Liver (tissue), 9 donors: ENCODE data around the gene CASQ2. TPM values are rescaled to one million over a fixed set of nuclear protein-coding genes. Genes with fewer than 3 reads are reported as not detected.

Source experiments
- DNase-seq: peaks from one replicate; pipeline ENCODE4 v3.0.0-alpha.2; 2017; ENCODE audit warnings: low spot score
- H3K27ac ChIP-seq, 2 donors: one replicate each; pipeline ENCODE4 v1.7.0; 2013; ENCODE audit warnings: inconsistent platforms in 2 of 2, low read length in 2 of 2, control low read depth in 1 of 2, low read depth in 1 of 2, mild to moderate bottlenecking in 1 of 2
- H3K27me3 ChIP-seq, 4 donors: one replicate each; pipeline versions ENCODE4 v1.6.1 to v1.7.0; 2013; ENCODE audit warnings: low read length in 3 of 4, inconsistent platforms in 1 of 4, mild to moderate bottlenecking in 1 of 4, moderate library complexity in 1 of 4; ENCODE audit not compliant: control insufficient read depth in 4 of 4, insufficient read depth in 4 of 4
- H3K36me3 ChIP-seq, 4 donors: one replicate each; pipeline versions ENCODE4 v1.6.1 to v1.7.0; 2013; ENCODE audit warnings: low read length in 3 of 4, mild to moderate bottlenecking in 3 of 4, low read depth in 1 of 4, moderate library complexity in 1 of 4; ENCODE audit not compliant: control insufficient read depth in 4 of 4, insufficient read depth in 3 of 4
- H3K4me1 ChIP-seq, 4 donors: one replicate each; pipeline versions ENCODE4 v1.6.1 to v1.7.0; 2013; ENCODE audit warnings: low read length in 3 of 4, mild to moderate bottlenecking in 3 of 4, moderate library complexity in 1 of 4; ENCODE audit not compliant: control insufficient read depth in 4 of 4, insufficient read depth in 4 of 4
- H3K4me3 ChIP-seq, 3 donors: one replicate each; pipeline versions ENCODE4 v1.6.1 to v1.7.0; 2013; ENCODE audit warnings: low read length in 3 of 3, control low read depth in 1 of 3, low read depth in 1 of 3, mild to moderate bottlenecking in 1 of 3
- H3K9ac ChIP-seq, 2 donors: one replicate each; pipeline ENCODE4 v1.7.0; 2013; ENCODE audit warnings: low read length in 2 of 2, mild to moderate bottlenecking in 2 of 2, moderate library complexity in 2 of 2, control low read depth in 1 of 2, low read depth in 1 of 2
- H3K9me3 ChIP-seq, 4 donors: one replicate each; pipeline versions ENCODE4 v1.6.1 to v1.7.0; 2013; ENCODE audit warnings: low read length in 3 of 4; ENCODE audit not compliant: control insufficient read depth in 4 of 4
- ATF3 ChIP-seq: IDR thresholded peaks from 2 replicates; pipeline ENCODE4 v1.6.1; 2016; ENCODE audit warnings: antibody characterized with exemption
- EGR1 ChIP-seq, 2 donors: IDR thresholded peaks; 2 replicates each; pipeline ENCODE4 v1.6.1; 2016 to 2018; ENCODE audit warnings: antibody characterized with exemption in 2 of 2, low read depth in 2 of 2
- FOXA2 ChIP-seq: IDR thresholded peaks from 2 replicates; pipeline ENCODE4 v1.6.1; 2016; ENCODE audit warnings: antibody characterized with exemption
- GABPA ChIP-seq, 2 donors: IDR thresholded peaks in 1 of 2; conservative IDR thresholded peaks in 1 of 2; 2 replicates each; pipeline ENCODE4 v1.6.1; 2016; ENCODE audit warnings: antibody characterized with exemption in 2 of 2, mild to moderate bottlenecking in 1 of 2, moderate library complexity in 1 of 2
- HNF4A ChIP-seq, 2 donors: conservative IDR thresholded peaks; 2 replicates each; pipeline ENCODE4 v1.6.1; 2016; ENCODE audit warnings: antibody characterized with exemption in 2 of 2, mild to moderate bottlenecking in 2 of 2
- HNF4G ChIP-seq: IDR thresholded peaks from 2 replicates; pipeline ENCODE4 v1.6.1; 2016; ENCODE audit warnings: antibody characterized with exemption
- RAD21 ChIP-seq, 2 donors: IDR thresholded peaks; 2 replicates each; pipeline ENCODE4 v1.6.1; 2016; ENCODE audit warnings: antibody characterized with exemption in 2 of 2, mild to moderate bottlenecking in 2 of 2
- REST ChIP-seq: IDR thresholded peaks from 2 replicates; pipeline ENCODE4 v1.6.1; 2016; ENCODE audit warnings: antibody characterized with exemption, mild to moderate bottlenecking
- RXRA ChIP-seq, 2 donors: IDR thresholded peaks; 2 replicates each; pipeline ENCODE4 v1.6.1; 2017 to 2018; ENCODE audit warnings: antibody characterized with exemption in 2 of 2, mild to moderate bottlenecking in 1 of 2
- SP1 ChIP-seq: IDR thresholded peaks from 2 replicates; pipeline ENCODE4 v1.6.1; 2018; ENCODE audit warnings: antibody characterized with exemption, mild to moderate bottlenecking
- TAF1 ChIP-seq: conservative IDR thresholded peaks from 2 replicates; pipeline ENCODE4 v1.6.1; 2016; ENCODE audit warnings: antibody characterized with exemption, mild to moderate bottlenecking
- YY1 ChIP-seq: IDR thresholded peaks from 2 replicates; pipeline ENCODE4 v1.6.1; 2016; ENCODE audit warnings: antibody characterized with exemption, mild to moderate bottlenecking
- ZBTB33 ChIP-seq: IDR thresholded peaks from 2 replicates; pipeline ENCODE4 v1.6.1; 2016; ENCODE audit warnings: antibody characterized with exemption
- WGBS: extraction: QIAGEN DNeasy Blood & Tissue Kit; methylation state at CpG from one replicate; pipeline ENCODE4 v1.1.7; 2013; 5-methylcytosine and 5-hydroxymethylcytosine counted together
- polyA plus RNA-seq, 2 donors: library from polyadenylated mRNA; stranded (reverse) in 1 of 2; unstranded in 1 of 2; fragments of 200-250 nt in 1 of 2; fragments of >200 nt in 1 of 2; fragmentation: Nextera tagmentation in 1 of 2; extraction: Ambion mirVana in 1 of 2; gene quantifications; one replicate each; pipeline versions ENCODE4 v1.2.1 to v1.2.3, GENCODE V29; 2013 to 2015
- total RNA-seq, 2 donors: library from RNA; depleted of rRNA; stranded (reverse); fragments of >200 nt; gene quantifications; one replicate each; pipeline ENCODE4 v1.2.3, GENCODE V29; 2014
- TF ChIP-seq, protein P1 (sequence below): fragments of 150-350 bp; IDR thresholded peaks from 2 replicates; pipeline ENCODE4 v1.5.1; 2017; ENCODE audit warnings: improper control_type of control experiment, low read depth, low read length; ENCODE audit not compliant: missing input control
- TF ChIP-seq, protein P2 (sequence below): IDR thresholded peaks from 2 replicates; pipeline ENCODE4 v1.6.1; 2016; ENCODE audit warnings: antibody characterized with exemption
- donor health status: healthy.
- donor health status: healthy.
- donor health status: healthy.
- donor health status: healthy.
- donor health status: healthy.

Gene CASQ2
- total and polyA plus RNA-seq, 4 donors: 0.33 to 1.1 TPM; not detected in 2

GRCh38 chr1:115781851-115782250 is 13.3 kb upstream of the CASQ2 start:
- 97% methylated on average over 3 of the region's 3 CpGs for WGBS

More at GRCh38 chr1:115781851-115782250, 13.3 kb upstream of the CASQ2 start:
- Histone ChIP-seq H3K4me1 (no peaks in the 10 kb centered on the region), H3K27ac (no peak overlapping the region), H3K9ac (no peak overlapping the region), H3K9me3 (no peaks in the 10 kb centered on the region), H3K36me3 (no peaks in the 10 kb centered on the region), H3K4me3 (no peak overlapping the region), H3K27me3 (peaks cover 0 to 16% (median 0%) of the 10 kb centered on the region in 4 donors)
- DNase-seq: no peak
- TF ChIP-seq ZBTB33: no peak
- TF ChIP-seq ATF3: no peak
- TF ChIP-seq, protein P1, sequence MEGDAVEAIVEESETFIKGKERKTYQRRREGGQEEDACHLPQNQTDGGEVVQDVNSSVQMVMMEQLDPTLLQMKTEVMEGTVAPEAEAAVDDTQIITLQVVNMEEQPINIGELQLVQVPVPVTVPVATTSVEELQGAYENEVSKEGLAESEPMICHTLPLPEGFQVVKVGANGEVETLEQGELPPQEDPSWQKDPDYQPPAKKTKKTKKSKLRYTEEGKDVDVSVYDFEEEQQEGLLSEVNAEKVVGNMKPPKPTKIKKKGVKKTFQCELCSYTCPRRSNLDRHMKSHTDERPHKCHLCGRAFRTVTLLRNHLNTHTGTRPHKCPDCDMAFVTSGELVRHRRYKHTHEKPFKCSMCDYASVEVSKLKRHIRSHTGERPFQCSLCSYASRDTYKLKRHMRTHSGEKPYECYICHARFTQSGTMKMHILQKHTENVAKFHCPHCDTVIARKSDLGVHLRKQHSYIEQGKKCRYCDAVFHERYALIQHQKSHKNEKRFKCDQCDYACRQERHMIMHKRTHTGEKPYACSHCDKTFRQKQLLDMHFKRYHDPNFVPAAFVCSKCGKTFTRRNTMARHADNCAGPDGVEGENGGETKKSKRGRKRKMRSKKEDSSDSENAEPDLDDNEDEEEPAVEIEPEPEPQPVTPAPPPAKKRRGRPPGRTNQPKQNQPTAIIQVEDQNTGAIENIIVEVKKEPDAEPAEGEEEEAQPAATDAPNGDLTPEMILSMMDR: no peak
- TF ChIP-seq SP1: no peak
- TF ChIP-seq YY1: no peak
- no peak for TF ChIP-seq RAD21 (IDR thresholded peaks at IDR 0.05)
- TF ChIP-seq HNF4G: no peak
- no peak for TF ChIP-seq TAF1
- no peak for TF ChIP-seq FOXA2
- no peak for TF ChIP-seq RXRA (IDR thresholded peaks at IDR 0.05)
- no peak for TF ChIP-seq GABPA (IDR thresholded peaks at IDR 0.05 in 1 of 2, conservative IDR thresholded peaks at IDR 0.05 in 1 of 2)
- TF ChIP-seq REST: no peak
- no peak for TF ChIP-seq EGR1 (IDR thresholded peaks at IDR 0.05; ENCODE audit: low read depth in 2 of 2)
- no peak for TF ChIP-seq HNF4A (conservative IDR thresholded peaks at IDR 0.05)
- TF ChIP-seq, protein P2, sequence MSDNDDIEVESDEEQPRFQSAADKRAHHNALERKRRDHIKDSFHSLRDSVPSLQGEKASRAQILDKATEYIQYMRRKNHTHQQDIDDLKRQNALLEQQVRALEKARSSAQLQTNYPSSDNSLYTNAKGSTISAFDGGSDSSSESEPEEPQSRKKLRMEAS: no peak
